GM19239 (cell line): Measurements from ENCODE around the gene CUEDC1.

Experiments used
- DNase-seq: peaks from one replicate; pipeline ENCODE4 v3.0.0; 2011; ENCODE audit warnings: low spot score; ENCODE audit not compliant: insufficient read length
- FAIRE-seq: peaks from 2 replicates; lab custom pipeline; 2011; peaks lifted over from hg19 to GRCh38; lab: Jason Lieb, UNC

Gene CUEDC1

GRCh38 chr17:57819285-57819684 is 135.9 kb downstream of the CUEDC1 start:
- DNase-seq: no peak
- FAIRE-seq: no peak

- DNase-seq (no peak), FAIRE-seq (no peak)
These were observed 137.1 kb downstream of the CUEDC1 start for GRCh38 chr17:57818066-57818465.

- FAIRE-seq: no peak
- DNase-seq: no peak
These were observed 137.9 kb downstream of the CUEDC1 start for GRCh38 chr17:57817299-57817698.

- DNase-seq (no peak), FAIRE-seq (no peak)
These were observed 140.8 kb downstream of the CUEDC1 start for GRCh38 chr17:57814421-57814820.

- no peak for DNase-seq
- FAIRE-seq: no peak
These were observed 143.5 kb downstream of the CUEDC1 start for GRCh38 chr17:57811638-57812280.
